Sigmoid colon (tissue), 7 donors: ENCODE results near the gene HNRNPA3. TPM values are rescaled to one million over a fixed set of nuclear protein-coding genes. Genes with fewer than 3 reads are reported as not detected.

Source experiments
- DNase-seq: peaks from one replicate; pipeline ENCODE4 v3.0.0-alpha.2; 2019
- H3K27ac ChIP-seq, 4 donors: fragments of 200-600 bp; sonication (generic); one replicate each; pipeline ENCODE4 v1.5.1; 2016 to 2019; ENCODE audit warnings: mild to moderate bottlenecking in 1 of 4
- H3K27me3 ChIP-seq, 3 donors: fragments of 200-600 bp; sonication (generic); one replicate each; pipeline ENCODE4 v1.5.1; 2019; ENCODE audit warnings: mild to moderate bottlenecking in 1 of 3
- H3K36me3 ChIP-seq, 4 donors: fragments of 200-600 bp; sonication (generic); one replicate each; pipeline ENCODE4 v1.5.1; 2016 to 2019
- H3K4me1 ChIP-seq, 4 donors: fragments of 200-600 bp; sonication (generic); one replicate each; pipeline ENCODE4 v1.5.1; 2017 to 2019
- H3K4me3 ChIP-seq, 4 donors: fragments of 200-600 bp; sonication (generic); one replicate each; pipeline ENCODE4 v1.5.1; 2017 to 2019; ENCODE audit warnings: mild to moderate bottlenecking in 2 of 4, moderate library complexity in 1 of 4
- H3K9me3 ChIP-seq, 4 donors: fragments of 200-600 bp in 3 of 4; sonication (generic) in 3 of 4; one replicate each; pipeline versions ENCODE4 v1.5.1 to v1.6.1; 2013 to 2019
- CTCF ChIP-seq, 4 experiments: fragments of 450-650 bp in 3 of 4; fragments of 200-600 bp in 1 of 4; IDR thresholded peaks; one replicate each; pipeline ENCODE4 v1.5.1; 2016 to 2019; ENCODE audit warnings: antibody characterized with exemption in 4 of 4, mild to moderate bottlenecking in 3 of 4, moderate library complexity in 2 of 4
- EP300 ChIP-seq, 4 donors: sonication (generic); formaldehyde crosslinking; IDR thresholded peaks; one replicate each; pipeline ENCODE4 v1.6.1; 2017; ENCODE audit warnings: antibody characterized with exemption in 4 of 4
- POLR2A ChIP-seq, 2 donors: fragments of 450-650 bp; IDR thresholded peaks; one replicate each; pipeline ENCODE4 v1.6.1; 2016; ENCODE audit warnings: antibody characterized with exemption in 2 of 2, mild to moderate bottlenecking in 2 of 2, moderate library complexity in 2 of 2
- POLR2AphosphoS5 ChIP-seq, 4 donors: sonication (generic); formaldehyde crosslinking; IDR thresholded peaks; one replicate each; pipeline ENCODE4 v1.6.1; 2017; ENCODE audit warnings: antibody characterized with exemption in 4 of 4
- WGBS, 2 donors: extraction: QIAGEN DNeasy Blood & Tissue Kit; methylation state at CpG; one replicate each; pipeline ENCODE4 v1.1.7; 2013; 5-methylcytosine and 5-hydroxymethylcytosine counted together
- intact Hi-C: fragments of 100-400 bp; cut with DNase I; formaldehyde crosslinking; loops from one replicate; pipeline ENCODE4 v1.15.1; 2023
- polyA plus RNA-seq, 3 donors: library from polyadenylated mRNA; stranded (reverse); fragments of 200-250 nt; gene quantifications; one replicate each; pipeline ENCODE4 v1.2.3, GENCODE V29; 2013
- total RNA-seq, 4 donors: library from RNA; depleted of rRNA; stranded (reverse); fragments of >200 nt; gene quantifications; one replicate each; pipeline ENCODE4 v1.1.0, GENCODE V29; 2016
- donor health status: healthy with polysubstance abuse.
- donor health status: Bipolar disorder and iron deficiency.
- donor health status: healthy.

The HNRNPA3 gene
- total and polyA plus RNA-seq, 7 donors: 69.2 to 261 (median 82.1) TPM

- Histone ChIP-seq H3K9me3 (no peaks in the 10 kb centered on the region), H3K27ac (no peak overlapping the region), H3K27me3 (no peaks in the 10 kb centered on the region), H3K4me1 (peaks cover 0 to 11% (median 8%) of the 10 kb centered on the region in 4 donors), H3K36me3 (peaks cover 17 to 65% (median 24%) of the 10 kb centered on the region in 4 donors), H3K4me3 (no peak overlapping the region)
- WGBS, 2 donors: 91 to 92% methylated on average over 8 of the region's 8 CpGs
- TF ChIP-seq EP300 (IDR thresholded peaks at IDR 0.05): no peak
- TF ChIP-seq POLR2AphosphoS5 (IDR thresholded peaks at IDR 0.05): peak in 2 of 4 donors; percentile 1 to 26
- no peak for DNase-seq
- intact Hi-C loops: no loop called here
Observed at GRCh38 chr2:177229442-177230242, 17.0 kb downstream of the HNRNPA3 start.

- no peaks in the 10 kb centered on the region for H3K9me3 ChIP-seq
- TF ChIP-seq POLR2A (IDR thresholded peaks at IDR 0.05): no peak
- TF ChIP-seq POLR2AphosphoS5 (IDR thresholded peaks at IDR 0.05): peak in 1 of 4 donors; percentile 5
- no peak for TF ChIP-seq EP300 (IDR thresholded peaks at IDR 0.05)
- TF ChIP-seq CTCF (IDR thresholded peaks at IDR 0.05): no peak
- 92 to 93% methylated on average over 3 of the region's 3 CpGs for WGBS, 2 donors
- H3K27ac ChIP-seq: no peak overlapping the region
- H3K27me3 ChIP-seq: no peaks in the 10 kb centered on the region
- peaks cover 17 to 59% (median 24%) of the 10 kb centered on the region in 4 donors for H3K36me3 ChIP-seq
- no peak overlapping the region for H3K4me3 ChIP-seq
- intact Hi-C loops: no loop called here
- peaks cover 0 to 27% (median 19%) of the 10 kb centered on the region in 4 donors for H3K4me1 ChIP-seq
- DNase-seq: no peak
Observed at GRCh38 chr2:177231270-177231669, 18.7 kb downstream of the HNRNPA3 start.

- Histone ChIP-seq H3K4me3 (no peak overlapping the region), H3K4me1 (peaks cover 0 to 37% (median 26%) of the 10 kb centered on the region in 4 donors), H3K9me3 (no peaks in the 10 kb centered on the region), H3K27ac (no peak overlapping the region), H3K36me3 (peaks cover 17 to 59% (median 24%) of the 10 kb centered on the region in 4 donors), H3K27me3 (no peaks in the 10 kb centered on the region)
- intact Hi-C loops: no loop called here
- no peak for TF ChIP-seq EP300 (IDR thresholded peaks at IDR 0.05)
- TF ChIP-seq CTCF (IDR thresholded peaks at IDR 0.05): no peak
- TF ChIP-seq POLR2A (IDR thresholded peaks at IDR 0.05): no peak
- no peak for TF ChIP-seq POLR2AphosphoS5 (IDR thresholded peaks at IDR 0.05)
- 84 to 92% methylated on average over 8 of the region's 8 CpGs for WGBS, 2 donors
- DNase-seq: no peak
Observed at GRCh38 chr2:177232098-177232704, 19.6 kb downstream of the HNRNPA3 start.

GRCh38 chr2:177234267-177234666, 21.7 kb downstream of the HNRNPA3 start:
- Histone ChIP-seq H3K4me1 (peaks cover 0 to 57% (median 47%) of the 10 kb centered on the region in 4 donors), H3K27ac (peak overlapping the region in 1 of 4 donors; percentile 22)

More at GRCh38 chr2:177234267-177234666, 21.7 kb downstream of the HNRNPA3 start:
- Histone ChIP-seq H3K36me3 (peaks cover 17 to 57% (median 23%) of the 10 kb centered on the region in 4 donors), H3K4me3 (no peak overlapping the region), H3K9me3 (no peaks in the 10 kb centered on the region), H3K27me3 (no peaks in the 10 kb centered on the region)
- DNase-seq: no peak
- intact Hi-C loops: no loop called here
- TF ChIP-seq CTCF (IDR thresholded peaks at IDR 0.05) (no peak), POLR2A (IDR thresholded peaks at IDR 0.05) (no peak), EP300 (IDR thresholded peaks at IDR 0.05) (no peak), POLR2AphosphoS5 (IDR thresholded peaks at IDR 0.05) (no peak)
